Activated CD4-positive, alpha-beta memory T cell treated with anti-CD3 and anti-CD28 coated beads, Interleukin-2, amount 10 ng/mL, durations not matched to agents 7 days and 5 days (primary cell): ENCODE measurements around the gene CCL28. TPM values are rescaled to one million over a fixed set of nuclear protein-coding genes. Genes with fewer than 3 reads are reported as not detected.
"Not testable (repeated sequence)": the region's sequence is repeated elsewhere in the genome, so short reads cannot be mapped to it uniquely, and the experiment has no call there.

Experiments used
- CTCF ChIA-PET: fragments of 350-600 bp; sonication (Branson Sonifier 250); formaldehyde crosslinking; loops from one replicate; lab custom pipeline; 2021; ENCODE audit warnings: antibody characterized with exemption, inconsistent platforms; lab: Charles Lee
- POLR2A ChIA-PET: fragments of 350-600 bp; sonication (Branson Sonifier 250); formaldehyde crosslinking; loops from one replicate; lab custom pipeline; 2021; ENCODE audit warnings: antibody characterized with exemption; lab: Charles Lee
- DNase-seq: peaks from one replicate; pipeline ENCODE4 v3.0.0-alpha.2; 2020
- H3K27ac Mint-ChIP-seq: one replicate; pipeline ENCODE4 v1.8.0; 2021; ENCODE audit warnings: mild to moderate bottlenecking, mixed read lengths
- H3K27me3 Mint-ChIP-seq: one replicate; pipeline ENCODE4 v1.8.0; 2021; ENCODE audit warnings: mixed read lengths
- H3K36me3 Mint-ChIP-seq: one replicate; pipeline ENCODE4 v1.8.0; 2021; ENCODE audit warnings: low read depth, mixed read lengths
- H3K4me1 Mint-ChIP-seq: one replicate; pipeline ENCODE4 v1.8.0; 2021; ENCODE audit warnings: mixed read lengths
- H3K4me3 Mint-ChIP-seq: one replicate; pipeline ENCODE4 v1.8.0; 2021; ENCODE audit warnings: mild to moderate bottlenecking, mixed read lengths
- H3K9me3 Mint-ChIP-seq: one replicate; pipeline ENCODE4 v1.8.0; 2021; ENCODE audit warnings: mixed read lengths
- total RNA-seq, 2 experiments: library from RNA; stranded (reverse); gene quantifications; one replicate each; pipeline ENCODE4 v1.2.3, GENCODE V29; 2021

The CCL28 gene
- total RNA-seq, 2 experiments from 2014 or later, result 12.2 to 16.8 TPM

DNA sequence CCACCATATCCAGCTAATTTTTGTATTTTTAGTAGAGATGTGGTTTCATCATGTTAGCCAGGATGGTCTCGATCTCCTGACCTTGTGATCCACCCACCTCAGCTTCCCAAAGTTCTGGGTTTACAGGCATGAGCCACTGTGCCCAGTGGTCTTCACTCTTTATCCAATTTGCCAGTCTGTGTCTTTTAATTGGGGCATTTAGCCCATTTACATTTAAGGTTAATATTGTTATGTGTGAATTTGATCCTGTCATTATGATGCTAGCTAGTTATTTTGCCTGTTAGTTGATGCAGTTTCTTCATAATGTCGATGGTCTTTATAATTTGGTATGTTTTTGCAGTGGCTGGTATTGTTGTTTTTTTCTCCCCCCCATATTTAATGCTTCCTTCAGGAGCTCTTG lies 47.0 kb downstream of the CCL28 start:
- H3K4me3 Mint-ChIP-seq, H3K27ac Mint-ChIP-seq, H3K4me1 Mint-ChIP-seq, CTCF ChIA-PET, H3K27me3 Mint-ChIP-seq, POLR2A ChIA-PET, DNase-seq: not testable (repeated sequence)
- Mint-ChIP-seq H3K9me3 (peaks cover 15% of the 10 kb centered on the region), H3K36me3 (peaks cover 14% of the 10 kb centered on the region)

DNA sequence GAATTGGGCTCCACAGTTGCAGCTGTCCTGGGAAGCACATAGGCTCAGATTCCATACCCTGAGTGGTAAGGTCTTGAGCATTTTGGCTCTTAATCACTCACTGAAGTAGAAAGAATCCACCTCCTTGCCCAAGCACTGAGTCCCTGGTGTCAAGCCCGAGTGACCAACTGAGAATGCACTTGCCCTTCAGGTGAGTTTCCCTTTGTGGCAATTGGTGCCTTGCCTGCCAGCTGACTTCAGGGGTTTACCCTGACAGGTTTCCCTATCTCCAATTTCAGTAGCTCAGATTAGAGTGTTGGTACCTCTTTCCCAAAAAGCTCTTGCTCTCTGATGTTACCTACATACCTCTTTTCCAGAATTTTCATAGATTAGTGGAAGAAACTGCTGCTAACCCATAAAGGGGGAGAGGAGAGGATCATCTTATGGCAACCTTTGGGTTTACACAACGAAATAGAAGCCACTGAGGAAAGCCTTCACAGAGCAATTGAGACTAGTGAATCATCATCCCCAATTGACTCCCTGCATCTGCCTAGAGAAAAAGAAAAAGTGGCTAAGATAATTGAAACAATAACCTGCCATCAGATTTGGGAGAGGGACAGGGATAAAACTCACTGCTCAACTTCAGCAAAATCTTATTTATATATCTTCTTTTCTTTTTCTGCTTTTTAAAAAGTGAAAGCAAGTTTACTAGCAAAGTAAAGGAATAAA lies 48.6 kb downstream of the CCL28 start:
- ChIA-PET CTCF (no interaction called here), POLR2A (no interaction called here)
- Mint-ChIP-seq H3K4me3 (no peak overlapping the region), H3K9me3 (peaks cover 18% of the 10 kb centered on the region), H3K36me3 (peaks cover 12% of the 10 kb centered on the region), H3K27ac (no peak overlapping the region), H3K4me1 (no peaks in the 10 kb centered on the region), H3K27me3 (peaks cover 2% of the 10 kb centered on the region)
- DNase-seq, result no peak

DNA sequence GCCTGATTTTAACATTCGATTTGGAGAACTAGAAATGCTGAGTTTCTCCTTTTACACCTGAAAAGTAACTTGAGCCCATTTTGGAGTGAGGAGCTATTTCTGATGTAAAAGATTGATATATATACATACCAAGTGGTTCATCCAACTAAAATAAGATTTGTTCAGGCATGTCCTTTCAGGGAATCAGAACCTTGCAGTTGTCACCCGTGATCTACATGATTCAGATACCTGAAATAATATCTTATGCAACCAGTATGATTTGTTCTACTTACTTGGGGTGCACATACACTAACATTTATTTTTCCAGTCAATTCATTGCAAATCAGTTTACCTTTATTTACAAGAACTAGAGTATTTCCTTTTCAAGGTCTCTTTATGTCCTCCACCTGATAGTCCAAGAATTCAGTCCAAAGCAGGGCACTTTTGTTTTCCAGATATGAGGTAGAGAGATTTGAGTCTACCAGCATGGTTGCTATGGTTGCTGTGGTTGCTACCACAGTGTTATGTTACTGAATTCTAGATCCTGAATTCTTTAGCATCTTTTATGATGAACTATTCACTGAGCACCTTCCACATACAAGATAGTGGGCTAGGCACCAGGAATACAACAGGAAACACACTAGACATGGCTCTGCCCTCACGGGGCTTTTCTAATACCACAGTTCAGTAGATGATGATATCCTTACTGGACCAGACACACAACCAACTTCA lies 49.3 kb downstream of the CCL28 start:
- no peak for DNase-seq
- ChIA-PET CTCF (interaction anchor here (0.5 kb wide), 1 partner anchor 474 kb away, joined by 3 read pairs; no protein-coding TSS in a partner anchor), POLR2A (no interaction called here)
- Mint-ChIP-seq H3K9me3 (peaks cover 13% of the 10 kb centered on the region), H3K27me3 (peaks cover 2% of the 10 kb centered on the region), H3K36me3 (peaks cover 11% of the 10 kb centered on the region), H3K4me3 (no peak overlapping the region), H3K27ac (no peak overlapping the region), H3K4me1 (no peaks in the 10 kb centered on the region)

DNA sequence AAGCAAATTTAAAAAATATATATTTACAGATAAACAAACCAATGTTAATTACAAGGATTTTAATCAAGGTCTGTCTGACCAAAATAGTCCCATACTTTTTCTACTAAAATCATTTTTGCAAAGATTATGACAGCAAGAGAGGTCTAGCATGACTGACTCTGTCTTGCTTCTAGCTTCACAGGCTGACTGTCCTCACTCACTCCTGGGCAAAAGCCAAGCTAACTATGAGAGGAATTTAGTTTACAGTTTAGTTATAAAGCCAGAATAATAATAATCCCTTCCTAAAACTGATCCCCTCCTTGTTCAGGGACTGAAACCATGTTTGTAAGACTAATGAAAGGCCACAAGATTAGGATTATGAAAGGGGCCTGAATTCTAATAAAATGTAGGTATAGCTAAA lies 53.5 kb downstream of the CCL28 start:
- peaks cover under 1% of the 10 kb centered on the region for H3K27me3 Mint-ChIP-seq
- DNase-seq, result no peak
- POLR2A ChIA-PET, result no interaction called here

DNA sequence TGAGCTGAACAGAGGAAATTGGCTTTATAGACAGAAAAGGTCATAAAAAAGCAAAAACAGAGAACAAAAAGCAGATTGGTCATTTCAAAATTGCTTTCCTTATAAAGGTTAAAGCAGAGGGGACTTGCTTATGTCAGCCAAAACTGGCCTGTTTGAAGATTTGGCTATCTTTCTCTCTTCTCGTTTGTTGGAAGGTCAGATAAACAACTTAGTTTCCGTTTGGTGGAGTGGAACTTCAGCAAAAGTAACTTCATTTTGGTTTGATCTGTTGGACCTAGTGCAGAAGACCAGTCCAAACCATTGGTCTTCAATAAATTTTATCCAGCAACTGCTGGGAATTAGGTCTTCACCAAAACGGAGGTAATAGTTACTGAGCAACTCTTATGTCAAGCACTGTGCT lies 53.9 kb downstream of the CCL28 start:
- Mint-ChIP-seq H3K4me3 (no peak overlapping the region), H3K36me3 (no peaks in the 10 kb centered on the region), H3K27me3 (peaks cover 2% of the 10 kb centered on the region), H3K27ac (no peak overlapping the region), H3K9me3 (peaks cover 8% of the 10 kb centered on the region), H3K4me1 (no peaks in the 10 kb centered on the region)
- CTCF ChIA-PET, result interaction anchor here (1.3 kb wide), 1 partner anchor 31 kb away, joined by 6 read pairs; no protein-coding TSS in a partner anchor
- POLR2A ChIA-PET, result no interaction called here
- no peak for DNase-seq

More for the DNA sequence above, 53.5 kb downstream of the CCL28 start:
- no peaks in the 10 kb centered on the region for H3K4me1 Mint-ChIP-seq
- CTCF ChIA-PET, result interaction anchor here (1.3 kb wide), 1 partner anchor 31 kb away, joined by 6 read pairs; no protein-coding TSS in a partner anchor
- no peak overlapping the region for H3K27ac Mint-ChIP-seq
- no peaks in the 10 kb centered on the region for H3K36me3 Mint-ChIP-seq
- H3K9me3 Mint-ChIP-seq, result peaks cover 8% of the 10 kb centered on the region
- H3K4me3 Mint-ChIP-seq, result no peak overlapping the region

DNA sequence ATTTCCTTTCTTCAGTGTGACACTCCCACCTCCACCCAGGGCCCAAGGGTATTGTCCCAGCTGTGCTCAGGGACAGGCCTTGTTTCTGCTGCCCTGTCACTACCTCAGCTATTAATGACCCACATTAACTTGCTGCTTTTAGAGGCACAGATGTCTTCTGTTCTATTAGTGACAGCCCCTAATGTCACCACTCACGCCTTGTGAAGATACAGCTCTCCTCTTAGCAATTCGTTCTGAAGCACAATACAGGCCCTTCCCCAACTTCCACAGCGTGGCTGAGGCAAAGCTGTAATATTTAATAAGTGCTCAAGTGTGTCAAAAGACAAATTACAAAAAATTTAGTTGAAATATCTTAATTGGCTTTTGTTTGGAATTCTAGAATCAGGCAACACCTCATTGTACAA lies 54.3 kb downstream of the CCL28 start:
- peaks cover 8% of the 10 kb centered on the region for H3K9me3 Mint-ChIP-seq
- POLR2A ChIA-PET, result no interaction called here
- CTCF ChIA-PET, result interaction anchor here (1.3 kb wide), 1 partner anchor 32 kb away, joined by 6 read pairs; no protein-coding TSS in a partner anchor
- H3K36me3 Mint-ChIP-seq, result no peaks in the 10 kb centered on the region
- peaks cover 2% of the 10 kb centered on the region for H3K27me3 Mint-ChIP-seq
- H3K4me1 Mint-ChIP-seq, result no peaks in the 10 kb centered on the region
- no peak overlapping the region for H3K4me3 Mint-ChIP-seq
- no peak for DNase-seq
- no peak overlapping the region for H3K27ac Mint-ChIP-seq

DNA sequence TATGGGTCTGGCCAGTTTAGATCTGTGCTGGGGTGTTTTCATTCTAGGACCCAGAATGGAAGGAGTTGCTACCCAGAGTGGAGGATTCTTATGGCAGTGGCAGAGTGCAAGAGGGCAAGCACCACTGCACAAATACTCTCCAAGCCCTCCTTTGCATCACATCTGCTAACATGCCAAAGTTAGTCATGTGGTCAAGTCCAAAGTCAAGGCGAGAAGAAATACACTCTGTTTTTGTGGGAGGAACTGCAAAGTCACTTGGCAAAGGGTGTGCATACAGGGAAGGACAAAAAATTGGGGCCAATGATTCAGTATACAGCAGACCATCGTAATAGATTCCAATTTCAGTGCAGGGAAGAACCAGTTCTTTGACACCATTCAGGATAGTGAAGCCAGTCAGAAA lies 55.1 kb downstream of the CCL28 start:
- no peak overlapping the region for H3K4me3 Mint-ChIP-seq
- H3K27ac Mint-ChIP-seq, result no peak overlapping the region
- CTCF ChIA-PET, result no interaction called here

DNA sequence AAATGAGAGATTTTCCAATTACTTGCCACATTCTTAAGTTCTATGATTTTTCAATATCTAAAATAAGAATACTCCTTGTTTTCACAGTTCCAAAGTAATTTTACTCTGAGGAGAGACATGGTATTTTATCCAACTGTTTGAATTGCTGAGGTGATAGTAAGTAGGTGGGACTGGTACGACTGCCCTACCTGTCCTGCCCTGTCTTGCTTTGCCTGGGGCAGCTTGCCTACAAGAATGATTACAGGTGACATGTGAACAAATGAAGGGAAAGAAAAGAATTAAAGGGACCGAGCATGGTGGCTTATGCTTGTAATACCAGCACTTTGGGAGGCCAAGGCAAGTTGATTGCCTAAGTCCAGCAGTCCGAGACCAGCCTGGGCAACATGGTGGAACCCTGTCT lies 57.4 kb downstream of the CCL28 start:
- H3K36me3 Mint-ChIP-seq, result no peaks in the 10 kb centered on the region
- no peak for DNase-seq

More for the DNA sequence above, 55.1 kb downstream of the CCL28 start:
- POLR2A ChIA-PET, result no interaction called here
- Mint-ChIP-seq H3K27me3 (peaks cover 4% of the 10 kb centered on the region), H3K9me3 (peaks cover 8% of the 10 kb centered on the region), H3K4me1 (no peaks in the 10 kb centered on the region), H3K36me3 (no peaks in the 10 kb centered on the region)
- no peak for DNase-seq

DNA sequence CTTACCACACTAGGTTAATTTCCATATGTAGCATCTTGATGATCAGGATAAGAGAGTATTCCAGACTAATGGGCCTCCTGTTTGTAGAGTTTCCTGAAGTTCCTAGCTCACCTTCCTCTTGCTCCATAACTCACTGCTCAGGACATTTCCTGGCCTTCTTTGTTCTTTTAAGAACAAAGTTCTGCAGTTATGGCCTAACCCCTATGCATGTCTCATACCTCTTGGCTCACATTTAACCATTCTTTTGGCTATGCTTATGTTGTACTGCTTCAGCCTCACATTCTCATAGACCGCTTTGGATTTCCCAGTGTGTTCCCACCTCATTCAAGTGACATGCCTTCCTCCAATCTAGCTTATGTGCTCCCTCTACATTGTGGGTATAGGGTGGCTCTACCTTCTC lies 58.5 kb downstream of the CCL28 start:
- Mint-ChIP-seq H3K4me3 (no peak overlapping the region), H3K9me3 (no peaks in the 10 kb centered on the region), H3K36me3 (no peaks in the 10 kb centered on the region), H3K27me3 (peaks cover 9% of the 10 kb centered on the region), H3K27ac (no peak overlapping the region), H3K4me1 (no peaks in the 10 kb centered on the region)
- CTCF ChIA-PET, result no interaction called here
- POLR2A ChIA-PET, result no interaction called here
- DNase-seq, result no peak

More for the DNA sequence above, 57.4 kb downstream of the CCL28 start:
- no peak overlapping the region for H3K27ac Mint-ChIP-seq
- peaks cover 9% of the 10 kb centered on the region for H3K27me3 Mint-ChIP-seq
- ChIA-PET CTCF (no interaction called here), POLR2A (no interaction called here)
- peaks cover 5% of the 10 kb centered on the region for H3K9me3 Mint-ChIP-seq
- no peak overlapping the region for H3K4me3 Mint-ChIP-seq
- no peaks in the 10 kb centered on the region for H3K4me1 Mint-ChIP-seq

DNA sequence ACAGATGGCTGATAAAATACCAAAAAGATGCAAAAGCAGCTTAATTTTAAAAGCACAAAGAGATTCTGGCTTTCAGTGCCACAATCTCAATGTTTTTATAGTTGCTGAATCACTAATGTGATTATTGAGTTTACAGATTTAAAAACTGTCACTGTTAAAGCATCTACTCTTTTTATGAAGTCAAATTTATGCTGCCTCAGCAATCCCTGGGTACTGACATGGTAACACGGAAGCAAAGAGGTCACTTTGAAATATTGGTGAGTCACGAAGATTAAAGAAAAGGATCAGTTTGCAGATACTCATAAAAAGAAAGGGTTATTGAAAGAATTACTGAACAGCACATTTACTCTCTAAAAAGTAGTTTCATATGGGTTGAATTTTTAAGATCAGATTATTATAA lies 59.3 kb downstream of the CCL28 start:
- Mint-ChIP-seq H3K27me3 (peaks cover 9% of the 10 kb centered on the region), H3K4me3 (no peak overlapping the region), H3K36me3 (no peaks in the 10 kb centered on the region), H3K27ac (no peak overlapping the region), H3K4me1 (no peaks in the 10 kb centered on the region), H3K9me3 (no peaks in the 10 kb centered on the region)
- POLR2A ChIA-PET, result no interaction called here
- DNase-seq, result no peak
- CTCF ChIA-PET, result no interaction called here

DNA sequence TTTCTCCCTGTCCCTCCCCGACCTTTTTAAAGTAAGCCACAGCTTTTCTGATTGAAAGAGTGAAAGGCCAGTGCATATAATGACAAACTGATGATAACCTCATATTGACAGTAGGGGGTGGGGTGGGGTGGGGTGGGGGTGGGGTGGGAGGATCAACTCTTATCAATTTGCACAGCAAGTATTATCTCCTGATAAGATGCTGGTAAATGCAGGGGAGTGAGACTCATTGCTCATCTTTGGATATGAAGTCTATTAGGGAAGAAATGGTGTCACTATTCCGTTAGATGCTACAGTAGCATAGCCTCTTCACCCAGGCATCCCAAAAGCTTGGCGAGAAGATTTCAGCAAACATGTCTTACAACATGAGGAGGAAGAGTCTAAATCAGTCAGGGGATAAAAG lies 60.1 kb downstream of the CCL28 start:
- Mint-ChIP-seq H3K9me3 (no peaks in the 10 kb centered on the region), H3K36me3 (no peaks in the 10 kb centered on the region), H3K4me1 (no peaks in the 10 kb centered on the region), H3K27ac (no peak overlapping the region), H3K4me3 (no peak overlapping the region), H3K27me3 (peaks cover 9% of the 10 kb centered on the region)
- no peak for DNase-seq
- ChIA-PET POLR2A (no interaction called here), CTCF (no interaction called here)

DNA sequence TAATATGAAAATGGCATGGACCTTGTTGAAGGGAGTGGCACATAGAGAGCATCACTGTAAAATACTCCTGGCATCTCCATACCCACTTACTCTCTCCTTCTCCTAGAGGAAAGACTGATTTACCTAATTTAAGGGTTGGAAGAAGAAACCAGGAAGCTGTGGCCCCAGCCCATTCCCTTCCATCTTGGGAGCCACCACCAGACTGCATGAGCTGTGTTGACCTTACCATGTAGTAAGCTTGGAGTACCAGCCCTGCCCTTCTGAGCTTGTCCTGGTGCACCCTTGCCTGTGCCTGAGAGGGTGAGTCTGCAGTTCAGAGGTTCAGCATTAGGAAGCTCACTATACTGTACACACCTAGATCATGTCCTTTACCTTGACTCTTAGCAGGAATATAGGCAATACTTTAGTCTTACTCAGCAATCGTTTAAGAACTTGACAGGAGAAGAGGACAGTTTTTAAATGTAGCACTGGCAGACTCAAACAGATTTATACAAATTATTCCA lies 63.3 kb downstream of the CCL28 start:
- Mint-ChIP-seq H3K27ac (no peak overlapping the region), H3K9me3 (no peaks in the 10 kb centered on the region), H3K36me3 (no peaks in the 10 kb centered on the region), H3K27me3 (peaks cover 17% of the 10 kb centered on the region), H3K4me1 (no peaks in the 10 kb centered on the region), H3K4me3 (no peak overlapping the region)
- ChIA-PET CTCF (no interaction called here), POLR2A (no interaction called here)
- no peak for DNase-seq

DNA sequence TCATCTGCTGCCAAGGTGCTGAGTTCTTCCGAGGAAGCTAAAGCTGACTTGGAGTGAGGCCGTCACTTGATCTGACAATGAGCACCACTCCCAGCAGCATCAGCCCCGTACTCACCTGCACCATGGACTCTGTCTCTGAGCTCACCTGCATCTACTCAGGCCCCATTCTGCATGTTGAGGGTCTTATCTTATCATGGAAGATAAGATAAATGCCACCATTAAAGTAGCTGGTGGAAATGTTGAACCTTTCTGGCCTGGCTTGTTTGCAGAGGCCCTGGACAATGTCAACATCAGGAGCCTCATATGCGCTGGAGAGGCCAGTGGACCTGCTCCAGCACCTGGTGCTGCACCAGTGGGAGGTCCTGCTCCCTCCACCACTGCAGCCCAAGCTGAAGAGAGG lies 64.0 kb downstream of the CCL28 start:
- H3K36me3 Mint-ChIP-seq, result no peaks in the 10 kb centered on the region
- CTCF ChIA-PET, result no interaction called here
- POLR2A ChIA-PET, result no interaction called here
- H3K27ac Mint-ChIP-seq, result no peak overlapping the region
- H3K9me3 Mint-ChIP-seq, result no peaks in the 10 kb centered on the region
- peaks cover 22% of the 10 kb centered on the region for H3K27me3 Mint-ChIP-seq
- no peaks in the 10 kb centered on the region for H3K4me1 Mint-ChIP-seq
- H3K4me3 Mint-ChIP-seq, result no peak overlapping the region
- DNase-seq, result no peak
